Calu3 (cell line): ENCODE measurements around the gene PRKCI. TPM values are rescaled to one million over a fixed set of nuclear protein-coding genes. Genes with fewer than 3 reads are reported as not detected.

Source experiments
- Bru-seq: library from RNA; stranded (reverse); fragments of 400-500 nt; gene quantifications from one replicate; lab custom pipeline; 2021; lab: Mats Ljungman, UMichigan
- BruChase-seq, 2 experiments: library from RNA; stranded (reverse); fragments of 400-500 nt; gene quantifications; one replicate each; lab custom pipeline; 2021; lab: Mats Ljungman, UMichigan
- BruUV-seq: library from RNA; stranded (reverse); fragments of 400-500 nt; replicated peaks from 2 replicates; lab custom pipeline; 2021; lab: Mats Ljungman, UMichigan
- CTCF ChIA-PET: fragments of 300-600 bp; sonication (Branson Sonifier 250); formaldehyde crosslinking; loops from one replicate; lab custom pipeline; 2022; ENCODE audit warnings: antibody characterized with exemption; lab: Charles Lee
- DNase-seq: peaks from one replicate; pipeline ENCODE4 v3.0.0; 2022
- H3K27ac Mint-ChIP-seq: one replicate; pipeline ENCODE4 v1.8.0; 2022; ENCODE audit warnings: mixed read lengths; ENCODE audit not compliant: unreplicated experiment
- H3K27me3 Mint-ChIP-seq: one replicate; pipeline ENCODE4 v1.8.0; 2022; ENCODE audit warnings: mixed read lengths; ENCODE audit not compliant: unreplicated experiment
- H3K36me3 Mint-ChIP-seq: one replicate; pipeline ENCODE4 v1.8.0; 2022; ENCODE audit warnings: mild to moderate bottlenecking, moderate library complexity, mixed read lengths; ENCODE audit not compliant: insufficient read depth, unreplicated experiment
- H3K4me1 Mint-ChIP-seq: one replicate; pipeline ENCODE4 v1.8.0; 2022; ENCODE audit warnings: mild to moderate bottlenecking, low read depth, mixed read lengths; ENCODE audit not compliant: unreplicated experiment
- H3K4me3 Mint-ChIP-seq: one replicate; pipeline ENCODE4 v1.8.0; 2022; ENCODE audit warnings: mild to moderate bottlenecking, low read depth, moderate library complexity, mixed read lengths; ENCODE audit not compliant: unreplicated experiment
- H3K9me3 Mint-ChIP-seq: one replicate; pipeline ENCODE4 v1.8.0; 2022; ENCODE audit warnings: low read depth, mixed read lengths; ENCODE audit not compliant: unreplicated experiment
- intact Hi-C: fragments of 100-400 bp; cut with micrococcal nuclease; formaldehyde crosslinking; loops from one replicate; pipeline ENCODE4 v1.10.0; 2022; ENCODE audit not compliant: unreplicated experiment
- long read RNA-seq: library from polyadenylated mRNA; stranded (forward); transcript quantifications from one replicate; pipeline ENCODE4 v2.0.0, GENCODE V29; 2022
- total RNA-seq: library from RNA; stranded (reverse); gene quantifications from 2 replicates; pipeline ENCODE4 v1.2.3, GENCODE V29; 2022
- TF ChIP-seq, protein P1 (sequence below): fragments of 200-600 bp; IDR thresholded peaks from one replicate; pipeline ENCODE4 v1.8.0; 2022; ENCODE audit warnings: antibody characterized with exemption; ENCODE audit not compliant: unreplicated experiment

PRKCI gene
- total RNA-seq (79.5 and 85.6 TPM in 2 replicates), Bru-seq, nascent RNA (percentile 93 among the genes with signal in this experiment), BruChase-seq, experiment 1, labeled RNA remaining after a 6-hour chase (percentile 92 among the genes with signal in this experiment), BruChase-seq, experiment 2, labeled RNA remaining after a 2-hour chase (percentile 93 among the genes with signal in this experiment)
- long read RNA-seq, full-length matches to known transcripts: 61 of 79 reads
- long read RNA-seq, partial matches to known transcripts: 2 of 79 reads
- long read RNA-seq, other reads (novel, unspliced or antisense): 16 of 79 reads

DNA sequence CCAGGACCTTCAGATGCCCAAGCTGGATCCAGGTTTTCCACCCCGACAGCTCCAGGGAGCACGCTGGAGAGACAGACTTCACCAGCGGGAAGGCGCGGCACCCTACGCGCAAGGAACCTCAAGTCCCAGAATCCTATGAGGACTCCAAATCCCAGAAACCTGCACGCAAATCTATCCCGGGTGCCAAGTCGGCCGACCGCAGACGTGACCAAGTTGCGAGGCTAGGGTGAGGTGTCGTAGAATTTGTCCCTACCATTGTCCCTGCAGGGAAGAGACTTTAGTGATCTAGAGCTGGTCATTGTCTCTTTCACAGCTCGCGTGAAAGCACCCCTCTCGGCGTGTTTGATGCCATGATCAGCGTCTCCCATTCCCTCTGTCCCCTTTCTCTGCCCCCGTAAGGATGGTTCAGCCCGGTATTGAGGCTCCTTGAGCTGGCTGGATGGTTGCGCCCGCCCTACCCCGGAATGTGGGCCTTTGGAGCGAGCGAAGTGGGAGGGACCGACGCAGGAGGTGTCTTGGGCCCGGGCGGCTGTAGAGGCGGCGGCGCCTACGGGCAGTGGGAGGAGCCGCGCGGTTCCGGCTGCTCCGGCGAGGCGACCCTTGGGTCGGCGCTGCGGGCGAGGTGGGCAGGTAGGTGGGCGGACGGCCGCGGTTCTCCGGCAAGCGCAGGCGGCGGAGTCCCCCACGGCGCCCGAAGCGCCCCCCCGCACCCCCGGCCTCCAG is at the start of gene PRKCI:
PRKCI (plus strand) TSS at position 501 of the 723 bp plus-strand sequence. CDS start 246 bp downstream, outside the sequence.
- intact Hi-C loops: loop anchor here (1.0 kb wide), 1 partner anchor 41 kb away; the partner anchor contains the start of gene PHC3
- Mint-ChIP-seq H3K4me3 (peak within 1 kb of the TSS; percentile 86), H3K27me3 (no peaks in the 10 kb centered on the region), H3K9me3 (no peaks in the 10 kb centered on the region), H3K27ac (peak within 1 kb of the TSS; percentile 99), H3K4me1 (peaks cover 28% of the 10 kb centered on the region), H3K36me3 (peaks cover 31% of the 10 kb centered on the region)
- CTCF ChIA-PET: interaction anchor here (0.5 to 3.7 kb wide), 6 partner anchors 11 to 42 kb away, joined by 3 to 28 read pairs (median 4); no protein-coding TSS in a partner anchor
- TF ChIP-seq, protein P1, sequence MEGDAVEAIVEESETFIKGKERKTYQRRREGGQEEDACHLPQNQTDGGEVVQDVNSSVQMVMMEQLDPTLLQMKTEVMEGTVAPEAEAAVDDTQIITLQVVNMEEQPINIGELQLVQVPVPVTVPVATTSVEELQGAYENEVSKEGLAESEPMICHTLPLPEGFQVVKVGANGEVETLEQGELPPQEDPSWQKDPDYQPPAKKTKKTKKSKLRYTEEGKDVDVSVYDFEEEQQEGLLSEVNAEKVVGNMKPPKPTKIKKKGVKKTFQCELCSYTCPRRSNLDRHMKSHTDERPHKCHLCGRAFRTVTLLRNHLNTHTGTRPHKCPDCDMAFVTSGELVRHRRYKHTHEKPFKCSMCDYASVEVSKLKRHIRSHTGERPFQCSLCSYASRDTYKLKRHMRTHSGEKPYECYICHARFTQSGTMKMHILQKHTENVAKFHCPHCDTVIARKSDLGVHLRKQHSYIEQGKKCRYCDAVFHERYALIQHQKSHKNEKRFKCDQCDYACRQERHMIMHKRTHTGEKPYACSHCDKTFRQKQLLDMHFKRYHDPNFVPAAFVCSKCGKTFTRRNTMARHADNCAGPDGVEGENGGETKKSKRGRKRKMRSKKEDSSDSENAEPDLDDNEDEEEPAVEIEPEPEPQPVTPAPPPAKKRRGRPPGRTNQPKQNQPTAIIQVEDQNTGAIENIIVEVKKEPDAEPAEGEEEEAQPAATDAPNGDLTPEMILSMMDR: no peak
- peak; percentile 99 for DNase-seq
- BruUV-seq: TSS peak; percentile 74

DNA sequence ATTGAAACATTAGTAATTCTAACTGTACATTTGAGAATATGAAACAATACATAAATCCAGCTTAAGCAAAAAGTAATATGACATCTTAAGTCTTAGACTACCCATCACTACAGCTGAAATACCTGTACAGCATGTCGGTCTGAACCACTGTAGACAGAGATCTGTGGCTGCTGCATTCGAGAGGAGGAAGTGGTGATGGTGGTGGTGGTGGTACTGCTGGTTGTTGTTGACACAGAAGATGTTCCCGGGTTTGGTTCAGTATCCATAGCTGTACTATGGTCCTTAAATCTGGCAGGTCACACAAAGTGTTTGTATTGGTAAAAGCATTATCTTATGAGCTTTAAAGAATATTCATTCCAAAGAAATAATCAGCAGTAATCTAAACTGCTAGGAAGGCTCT is 43.6 kb upstream of the PRKCI start:
- Mint-ChIP-seq H3K36me3 (peaks cover 58% of the 10 kb centered on the region), H3K27me3 (no peaks in the 10 kb centered on the region), H3K4me3 (no peak overlapping the region), H3K4me1 (peaks cover 19% of the 10 kb centered on the region), H3K27ac (no peak overlapping the region), H3K9me3 (no peaks in the 10 kb centered on the region)
- intact Hi-C loops: no loop called here
- no peak for DNase-seq
- TF ChIP-seq, protein P1: no peak
- CTCF ChIA-PET: interaction anchor here (0.7 to 1.0 kb wide), 2 partner anchors 61 to 880 kb away, joined by 3 read pairs; no protein-coding TSS in a partner anchor
- no TSS peak for BruUV-seq

DNA sequence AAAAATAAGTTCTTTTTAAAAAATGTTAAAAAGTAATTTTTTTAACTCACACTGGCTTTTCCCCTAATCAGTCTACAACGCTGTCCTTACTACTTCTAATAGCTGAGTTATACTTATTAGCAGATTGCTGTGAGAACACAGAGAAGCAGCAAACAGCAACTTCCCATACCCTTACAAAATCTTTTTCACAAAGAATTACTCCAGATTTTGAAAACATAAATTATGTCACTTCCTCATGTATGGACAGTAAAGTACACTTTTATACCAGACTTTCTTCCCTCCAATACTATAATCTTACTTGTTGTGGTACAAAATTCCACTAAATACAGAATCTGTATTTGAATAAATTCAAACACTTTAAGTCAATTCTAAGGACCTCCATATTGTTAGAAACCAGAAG is 42.8 kb upstream of the PRKCI start:
- CTCF ChIA-PET: interaction anchor here (1.0 kb wide), 1 partner anchor 61 kb away, joined by 3 read pairs; no protein-coding TSS in a partner anchor
- TF ChIP-seq, protein P1: no peak
- no peaks in the 10 kb centered on the region for H3K9me3 Mint-ChIP-seq
- peaks cover 19% of the 10 kb centered on the region for H3K4me1 Mint-ChIP-seq
- H3K4me3 Mint-ChIP-seq: peak overlapping the region; percentile 98
- H3K27me3 Mint-ChIP-seq: no peaks in the 10 kb centered on the region
- DNase-seq: no peak
- peak overlapping the region; percentile 96 for H3K27ac Mint-ChIP-seq
- intact Hi-C loops: no loop called here
- H3K36me3 Mint-ChIP-seq: peaks cover 58% of the 10 kb centered on the region
- BruUV-seq: no TSS peak

DNA sequence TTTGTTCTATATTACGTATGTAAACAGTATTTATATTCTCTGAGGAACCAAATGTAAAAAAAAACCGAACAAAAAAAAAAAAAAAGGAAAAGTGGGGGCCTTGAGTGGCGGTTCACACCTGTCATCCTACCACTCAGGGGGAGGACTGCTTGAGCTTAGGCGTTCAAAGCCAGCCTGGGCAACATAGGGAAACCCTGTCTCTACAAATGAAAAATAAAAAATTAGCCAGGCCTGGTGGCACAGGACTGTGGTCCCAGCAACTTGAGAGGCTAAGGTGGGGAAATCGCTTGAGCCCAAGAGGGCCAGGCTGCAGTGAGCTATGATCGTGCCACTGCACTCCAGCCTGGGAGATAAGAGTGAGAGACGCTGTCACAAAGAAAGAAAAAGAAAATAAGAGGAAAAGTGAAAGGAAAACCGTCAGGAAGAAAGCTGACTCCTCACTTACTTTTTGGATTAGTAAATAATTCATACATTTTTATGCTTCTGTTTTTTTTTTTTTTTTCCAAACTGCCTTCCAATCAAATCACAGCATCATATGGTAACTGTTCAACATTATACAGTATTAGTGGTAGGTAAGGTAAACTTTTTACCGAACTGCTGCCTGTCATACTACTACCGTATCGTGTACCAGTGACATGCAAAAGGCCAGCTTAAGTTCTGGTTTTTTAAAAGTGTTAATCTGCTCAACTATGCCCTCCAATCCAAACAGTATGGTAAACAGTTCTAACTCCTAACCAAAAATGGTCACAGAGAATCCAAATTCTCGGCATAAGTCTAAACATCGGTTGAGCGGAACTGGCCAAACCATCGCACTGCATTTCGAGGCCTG is 41.9 kb upstream of the PRKCI start:
- H3K27ac Mint-ChIP-seq: peak overlapping the region; percentile 96
- peak overlapping the region; percentile 98 for H3K4me3 Mint-ChIP-seq
- no peaks in the 10 kb centered on the region for H3K9me3 Mint-ChIP-seq
- H3K27me3 Mint-ChIP-seq: no peaks in the 10 kb centered on the region
- TF ChIP-seq, protein P1: no peak
- intact Hi-C loops: no loop called here
- H3K36me3 Mint-ChIP-seq: peaks cover 56% of the 10 kb centered on the region
- peaks cover 19% of the 10 kb centered on the region for H3K4me1 Mint-ChIP-seq
- DNase-seq: no peak
- BruUV-seq: TSS peak; percentile 49
- CTCF ChIA-PET: interaction anchor here (0.7 to 1.1 kb wide), 8 partner anchors 24 to 1578 kb away, joined by 3 to 7 read pairs (median 4); partner anchors contain the start of gene PRKCI
